HG03575 (cell line): ENCODE measurements around the gene SPNS2.

ENCODE experiments used
- ATAC-seq: cut with Tn5 transposase; IDR thresholded peaks from one replicate; pipeline ENCODE4 v1.9.1; 2021; ENCODE audit not compliant: unreplicated experiment, insufficient number of reproducible peaks, low FRiP score; ENCODE audit errors: extremely low read depth

The SPNS2 gene

DNA sequence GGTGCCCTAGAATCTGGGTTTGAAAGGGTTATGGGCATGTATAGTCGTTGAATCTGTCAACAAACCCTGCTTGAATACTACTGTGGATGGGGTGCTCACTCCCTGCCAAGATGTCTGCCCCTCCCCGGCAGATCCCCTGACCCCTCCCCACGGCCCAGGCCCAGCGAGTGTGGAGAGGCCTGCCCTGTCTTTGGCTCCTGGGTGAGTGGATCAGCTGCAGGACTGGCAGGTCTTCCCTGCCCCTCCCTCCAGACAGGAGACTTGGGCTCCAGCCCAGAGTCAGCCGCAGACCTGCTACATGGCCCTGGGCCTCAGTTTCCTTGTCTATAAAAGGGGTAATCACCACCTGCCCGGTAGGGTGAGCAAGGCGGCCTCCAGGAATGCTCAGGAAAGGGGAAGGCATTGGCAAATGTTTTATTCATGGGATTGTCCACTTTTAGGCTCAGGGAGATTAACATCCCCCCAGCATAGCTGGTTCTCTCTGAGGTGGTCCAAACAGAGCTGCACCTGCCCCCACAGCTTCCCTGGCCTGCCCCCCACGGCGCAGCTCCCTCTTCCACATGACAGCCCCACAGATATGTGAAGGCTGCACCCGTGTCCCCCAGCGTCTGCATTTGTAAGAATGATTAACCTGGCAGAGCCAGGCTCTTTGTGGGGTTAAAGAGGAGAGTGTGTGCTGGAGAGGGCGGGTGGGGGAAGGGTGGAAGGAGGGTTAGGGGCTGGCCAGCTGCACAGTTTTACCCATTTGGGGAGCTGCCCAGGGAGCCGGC, 18.5 kb upstream of the SPNS2 start:
- no peak for ATAC-seq

DNA sequence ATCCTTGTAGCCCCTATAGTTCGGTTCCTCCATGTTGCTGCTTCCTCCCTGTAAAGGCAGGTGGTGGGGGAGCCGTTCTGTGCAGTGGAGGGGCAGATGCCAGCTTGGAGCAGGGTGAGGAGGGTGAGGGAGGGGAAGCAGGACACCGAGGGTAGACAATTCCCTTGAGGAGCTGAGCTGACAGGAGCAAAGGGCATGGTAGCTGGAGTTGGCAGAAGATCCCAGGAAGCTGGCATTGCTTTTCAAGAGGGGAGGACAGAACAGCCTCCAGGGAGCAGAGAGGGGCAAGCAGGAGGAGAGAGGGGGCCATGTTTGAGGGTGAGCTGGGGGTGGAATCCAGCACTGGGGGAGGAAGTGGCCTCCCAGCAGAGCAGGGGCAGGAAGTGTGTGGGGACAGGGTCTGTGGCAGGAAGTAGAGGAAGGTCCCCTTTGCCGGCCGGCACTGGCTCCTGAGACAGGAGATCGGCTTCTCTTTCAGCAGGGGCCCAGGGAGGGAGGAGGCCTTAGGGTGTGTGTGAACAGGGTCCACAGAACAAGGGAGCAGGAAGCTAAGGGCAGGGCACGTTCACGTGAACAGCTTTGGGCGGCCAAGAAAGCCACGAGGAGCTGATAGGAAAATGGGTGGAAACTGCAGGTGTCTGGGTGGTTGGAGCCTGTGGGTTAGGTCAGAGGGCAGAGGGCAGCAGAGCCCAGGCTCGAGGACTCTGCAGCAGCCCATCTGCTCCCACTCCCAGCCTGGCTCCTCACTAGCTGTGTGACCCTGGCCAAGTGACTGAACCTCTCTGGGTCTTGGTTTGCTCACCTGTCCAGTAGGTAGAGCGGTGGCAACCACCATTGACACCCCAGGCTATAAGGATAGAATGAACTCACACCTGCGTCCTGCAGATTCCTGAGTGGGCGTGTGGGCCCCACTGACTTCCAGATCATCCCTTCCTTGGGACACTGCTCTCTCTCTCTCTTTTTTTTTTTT, 17.5 kb upstream of the SPNS2 start:
- no peak for ATAC-seq

DNA sequence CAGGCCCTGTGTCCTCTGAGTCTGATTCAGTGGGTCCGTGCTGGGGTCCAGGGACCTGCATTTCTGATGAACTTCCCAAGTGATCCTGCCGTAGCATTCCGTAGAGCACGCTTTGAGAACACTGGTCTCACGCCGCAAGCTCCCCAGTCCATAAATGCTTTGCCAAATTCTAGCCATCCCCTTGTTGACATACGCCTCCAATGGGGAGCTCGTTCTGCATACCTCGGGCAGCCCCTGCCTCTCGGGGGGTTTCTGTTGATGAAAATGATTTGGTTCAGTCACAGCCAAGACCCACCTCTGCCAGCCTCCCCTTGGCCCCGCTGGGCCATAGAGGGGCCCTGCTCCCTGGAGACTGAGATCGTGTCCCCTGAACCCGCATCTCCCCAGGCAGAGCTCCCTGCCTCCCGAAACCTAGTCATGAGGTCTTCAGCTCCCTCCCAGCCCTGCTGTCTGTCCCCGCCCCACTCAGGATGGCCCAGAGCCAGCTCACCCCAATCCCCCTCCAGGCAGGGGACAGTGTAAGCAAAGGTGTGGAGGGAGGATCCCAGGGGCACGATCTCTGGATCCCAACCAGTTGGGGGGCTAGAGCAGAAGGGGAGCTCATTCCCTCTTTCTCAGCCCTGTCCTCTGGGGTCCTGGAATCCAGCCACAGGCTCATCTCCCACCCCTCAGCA, 16.2 kb upstream of the SPNS2 start:
- ATAC-seq: no peak

DNA sequence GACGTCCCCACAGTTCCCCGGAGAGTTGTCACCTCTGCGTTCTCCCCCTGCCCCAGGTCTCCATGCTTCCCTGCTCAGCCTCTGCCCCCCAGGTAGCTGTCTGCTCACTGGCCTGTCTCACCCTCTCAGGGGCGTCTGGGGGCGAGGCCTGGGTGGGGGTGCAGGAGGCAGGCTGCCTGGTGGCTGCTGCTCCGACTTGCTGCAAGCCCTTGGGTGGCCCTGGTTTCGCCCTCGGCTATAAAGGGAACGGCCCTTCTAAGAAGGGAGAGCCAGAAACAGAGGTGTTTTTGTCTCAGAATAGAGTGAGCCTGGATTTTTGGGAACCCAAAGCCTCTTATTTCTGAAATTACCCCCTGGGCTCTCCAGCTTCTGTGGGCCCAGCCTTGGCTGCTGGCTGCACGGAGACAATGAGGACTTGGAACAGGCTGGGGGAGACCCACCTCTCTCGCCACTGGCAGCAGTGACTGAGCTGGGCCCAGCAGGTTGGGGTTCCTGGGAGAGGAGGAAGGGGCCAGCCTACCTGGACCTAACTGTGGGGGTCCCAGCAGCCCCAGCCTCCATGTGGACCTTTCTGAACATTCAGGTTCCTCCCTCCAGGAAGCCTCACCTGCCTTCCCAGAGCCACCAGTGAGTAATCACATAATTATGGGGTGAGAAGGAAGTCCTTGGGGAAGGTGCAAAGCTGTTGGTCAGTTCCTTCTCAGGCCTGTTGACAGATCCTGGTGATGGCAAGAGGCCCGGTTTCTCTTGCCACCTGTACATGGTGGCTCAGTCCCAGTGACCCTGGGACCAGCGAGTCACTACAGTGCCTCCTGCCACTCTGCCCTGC, 15.5 kb upstream of the SPNS2 start:
- ATAC-seq: no peak

DNA sequence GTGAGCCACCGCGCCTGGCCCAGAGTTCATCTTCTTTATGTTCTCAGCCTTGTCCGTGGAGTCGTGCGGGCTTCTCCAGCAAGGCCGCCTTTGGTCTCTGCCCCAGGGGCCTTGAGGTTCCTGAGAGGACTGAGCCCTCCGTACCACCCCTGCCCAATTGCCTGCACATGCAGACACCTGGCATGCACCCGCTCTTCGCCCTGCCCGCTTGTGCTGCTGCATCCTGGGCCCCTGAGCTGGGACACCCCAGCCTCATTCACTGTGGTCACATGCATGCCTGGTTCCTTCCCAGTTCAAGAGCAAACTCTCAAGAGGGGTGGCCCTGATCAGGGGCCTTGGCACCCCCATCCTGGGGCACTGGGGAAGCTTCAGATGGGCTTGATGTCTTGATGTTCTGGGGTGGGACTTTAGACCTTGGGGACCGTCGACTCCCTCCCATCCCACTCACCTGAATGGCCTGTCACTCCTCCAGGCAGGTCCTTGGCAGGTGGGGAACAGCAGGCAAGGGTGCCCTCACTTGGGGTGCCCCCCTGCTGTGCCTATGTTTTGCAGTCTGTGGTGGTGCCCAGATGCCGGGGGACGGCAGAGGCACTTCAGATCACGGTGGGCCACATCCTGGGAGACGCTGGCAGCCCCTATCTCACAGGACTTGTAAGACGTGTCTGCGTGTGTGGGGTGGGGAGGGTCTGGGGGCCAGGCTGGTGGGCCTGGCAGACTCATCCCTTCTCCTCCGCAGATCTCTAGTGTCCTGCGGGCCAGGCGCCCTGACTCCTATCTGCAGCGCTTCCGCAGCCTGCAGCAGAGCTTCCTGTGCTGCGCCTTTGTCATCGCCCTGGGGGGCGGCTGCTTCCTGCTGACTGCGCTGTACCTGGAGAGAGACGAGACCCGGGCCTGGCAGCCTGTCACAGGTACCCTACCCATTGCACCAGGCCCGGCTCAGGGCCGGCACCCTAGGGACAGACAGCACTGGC, 12.7 kb upstream of the SPNS2 start:
- no peak for ATAC-seq

DNA sequence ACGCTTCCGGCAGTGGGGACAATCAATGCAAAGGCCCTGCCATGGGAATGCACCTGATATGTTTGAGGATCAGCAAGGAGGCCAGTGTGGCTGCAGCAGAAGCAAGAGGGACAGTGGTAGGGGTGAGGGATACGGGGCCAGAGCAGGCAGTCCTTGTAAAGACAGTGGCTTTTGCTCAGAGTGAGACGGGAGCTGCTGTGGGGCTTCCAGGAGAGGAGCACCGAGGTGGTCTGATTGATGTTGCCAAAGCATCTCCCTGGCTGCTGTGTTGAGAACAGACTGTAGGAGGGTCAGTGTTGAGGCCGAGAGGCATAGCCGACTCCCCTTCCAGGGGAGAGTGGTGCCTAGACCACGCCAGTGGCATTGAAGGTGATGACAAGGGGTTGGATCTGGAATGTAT, 11.4 kb upstream of the SPNS2 start:
- no peak for ATAC-seq

DNA sequence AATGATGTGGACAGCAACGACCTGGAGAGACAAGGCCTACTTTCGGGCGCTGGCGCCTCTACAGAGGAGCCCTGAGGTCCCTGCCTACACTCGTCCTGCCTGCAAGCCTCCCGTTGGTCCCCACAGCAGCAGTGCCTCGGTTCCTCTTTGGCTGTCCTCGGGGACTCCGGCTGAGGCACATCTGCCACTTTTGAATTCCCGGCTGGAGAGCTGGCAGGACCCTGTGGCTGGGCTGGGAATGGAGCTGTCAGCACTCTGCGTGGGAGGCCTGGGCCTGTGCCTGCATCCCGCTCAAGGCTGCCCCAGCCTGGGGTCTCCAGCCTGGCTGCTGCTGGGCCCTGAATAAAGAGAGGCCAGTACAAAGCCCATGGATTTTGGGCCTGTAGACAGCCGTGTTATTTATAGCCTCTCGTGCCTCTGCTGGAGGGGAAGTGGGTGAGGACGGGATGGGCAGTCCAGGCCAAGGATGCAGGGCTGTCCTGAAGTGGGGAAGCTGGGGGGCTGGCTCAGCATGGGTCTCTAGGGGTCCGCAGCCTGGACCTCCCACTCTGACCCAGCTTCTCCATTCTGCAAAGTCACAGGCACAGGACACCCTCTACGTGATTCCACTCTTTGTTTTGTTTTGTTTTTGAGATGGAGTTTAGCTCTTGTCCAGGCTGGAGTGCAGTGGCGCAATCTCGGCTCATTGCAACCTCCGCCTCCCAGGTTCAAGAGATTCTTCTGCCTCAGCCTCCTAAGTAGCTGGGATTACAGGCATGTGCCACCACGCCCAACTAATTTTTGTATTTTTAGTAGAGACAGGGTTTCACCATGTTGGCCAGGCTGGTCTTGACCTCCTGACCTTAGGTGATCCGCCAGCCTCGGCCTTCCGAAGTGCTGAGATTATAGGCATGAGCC, 10.6 kb upstream of the SPNS2 start:
- no peak for ATAC-seq

DNA sequence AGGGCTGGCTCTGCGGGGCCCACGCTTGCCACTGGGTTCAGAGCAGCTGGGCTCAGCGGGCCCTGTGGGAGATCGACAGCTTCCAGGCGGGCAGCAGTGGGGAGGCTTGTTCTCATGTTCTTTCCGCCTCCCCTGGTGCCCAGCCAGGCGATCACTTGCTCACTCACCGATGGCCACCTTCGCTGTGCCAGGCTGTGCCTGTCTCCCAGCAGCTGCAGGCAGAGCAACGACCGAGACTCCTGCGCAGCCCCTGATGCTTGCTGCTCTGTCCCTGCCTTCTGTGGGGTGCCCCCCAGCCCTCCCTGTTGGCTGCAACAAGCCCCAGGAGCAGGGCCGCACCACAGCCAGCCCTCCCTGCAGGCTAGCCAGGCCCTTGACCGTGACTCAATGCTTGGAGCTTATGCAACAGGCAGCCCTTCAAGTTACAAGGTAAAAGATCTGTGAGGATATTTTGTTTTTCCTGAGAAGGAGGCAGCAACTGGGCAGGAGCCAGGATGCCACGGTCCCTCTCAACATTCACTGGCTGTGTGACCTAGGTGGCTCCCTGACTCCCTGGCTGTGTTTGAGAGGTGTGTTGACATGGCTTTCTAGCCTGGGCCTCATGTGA, 9.6 kb upstream of the SPNS2 start:
- no peak for ATAC-seq

DNA sequence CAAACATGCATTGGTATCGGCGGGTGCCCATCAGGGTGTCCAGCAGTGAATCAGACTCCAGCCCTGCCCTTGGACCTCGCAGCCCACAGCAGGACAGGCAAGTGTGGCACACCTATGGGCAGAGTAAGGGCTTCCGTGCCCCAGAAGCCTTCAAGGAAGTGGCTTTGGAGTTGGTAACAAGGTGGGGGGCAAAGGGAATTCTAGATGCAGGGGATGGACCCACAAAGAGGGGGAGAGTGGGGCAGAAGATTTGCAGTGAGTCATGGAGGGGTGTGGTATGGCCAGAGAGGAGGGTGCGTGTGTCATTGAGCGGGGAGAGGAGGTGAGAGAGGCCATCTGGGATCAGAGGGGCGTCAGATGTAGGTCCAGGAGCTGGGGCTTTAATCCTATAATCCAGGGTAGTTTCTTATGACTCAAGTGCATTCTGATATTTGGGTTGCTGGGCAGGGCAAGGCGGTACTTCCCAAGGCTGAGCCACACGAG, 8.5 kb upstream of the SPNS2 start:
- ATAC-seq: no peak

DNA sequence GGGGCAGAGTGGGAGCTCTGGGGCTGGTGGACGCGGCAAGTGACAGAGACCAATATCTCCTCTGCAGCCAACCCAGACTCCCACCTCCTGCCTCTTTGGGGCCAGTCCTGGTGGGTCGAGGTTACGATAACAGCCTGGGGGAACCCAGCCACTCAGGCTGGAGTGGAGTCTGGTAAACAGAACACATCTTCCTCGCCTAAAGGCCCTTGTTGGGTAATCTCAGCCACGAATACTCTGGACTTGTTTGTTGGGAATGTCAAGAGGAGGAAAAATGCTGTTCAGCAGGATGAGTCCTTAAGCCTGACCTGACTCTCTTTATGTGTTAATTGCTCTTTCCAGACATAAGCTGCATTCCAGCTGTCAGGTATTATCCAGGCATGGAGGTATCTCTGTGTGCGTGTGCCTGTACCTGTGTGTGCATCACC, 8.0 kb upstream of the SPNS2 start:
- ATAC-seq: no peak

DNA sequence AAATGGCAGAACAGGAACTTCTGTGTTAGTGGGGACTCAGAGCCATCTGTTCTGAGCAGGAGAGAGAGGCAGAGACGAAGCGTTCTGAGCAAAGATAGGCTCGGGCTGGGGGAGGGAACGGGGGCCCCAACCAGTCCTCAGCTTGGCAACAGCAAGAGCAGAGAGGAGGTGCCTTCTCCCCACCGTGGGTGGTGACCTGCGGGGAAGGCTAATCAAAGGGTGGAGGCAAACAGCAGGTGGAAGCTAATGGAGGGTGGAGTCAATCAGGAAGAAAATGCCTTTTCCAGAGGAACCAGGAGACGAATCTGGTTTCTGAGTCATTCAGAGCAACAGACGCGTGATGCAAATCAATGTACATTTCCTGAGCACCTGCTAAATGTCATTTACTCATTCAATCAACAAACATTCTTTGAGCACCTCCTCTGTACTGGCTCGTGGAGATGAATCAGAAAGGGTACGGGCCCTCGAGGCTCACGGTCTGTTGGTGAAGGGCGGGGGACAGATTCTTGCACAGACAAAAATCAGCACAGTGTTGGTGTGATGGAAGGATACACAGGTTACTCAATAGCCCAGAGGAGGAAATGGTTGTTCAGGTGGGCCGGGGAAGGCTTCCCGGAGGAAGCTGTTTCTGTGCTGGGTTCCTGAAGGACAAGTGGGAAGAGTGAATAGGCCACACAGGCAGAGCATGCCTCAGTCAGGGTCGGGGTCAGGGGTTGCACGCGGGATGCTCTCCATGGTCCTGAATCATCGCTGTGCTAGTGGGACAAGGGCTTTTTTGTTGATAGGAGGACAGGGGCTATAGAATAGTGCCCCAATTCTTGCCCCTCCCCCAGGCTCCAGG, 5.7 kb upstream of the SPNS2 start:
- ATAC-seq: no peak

DNA sequence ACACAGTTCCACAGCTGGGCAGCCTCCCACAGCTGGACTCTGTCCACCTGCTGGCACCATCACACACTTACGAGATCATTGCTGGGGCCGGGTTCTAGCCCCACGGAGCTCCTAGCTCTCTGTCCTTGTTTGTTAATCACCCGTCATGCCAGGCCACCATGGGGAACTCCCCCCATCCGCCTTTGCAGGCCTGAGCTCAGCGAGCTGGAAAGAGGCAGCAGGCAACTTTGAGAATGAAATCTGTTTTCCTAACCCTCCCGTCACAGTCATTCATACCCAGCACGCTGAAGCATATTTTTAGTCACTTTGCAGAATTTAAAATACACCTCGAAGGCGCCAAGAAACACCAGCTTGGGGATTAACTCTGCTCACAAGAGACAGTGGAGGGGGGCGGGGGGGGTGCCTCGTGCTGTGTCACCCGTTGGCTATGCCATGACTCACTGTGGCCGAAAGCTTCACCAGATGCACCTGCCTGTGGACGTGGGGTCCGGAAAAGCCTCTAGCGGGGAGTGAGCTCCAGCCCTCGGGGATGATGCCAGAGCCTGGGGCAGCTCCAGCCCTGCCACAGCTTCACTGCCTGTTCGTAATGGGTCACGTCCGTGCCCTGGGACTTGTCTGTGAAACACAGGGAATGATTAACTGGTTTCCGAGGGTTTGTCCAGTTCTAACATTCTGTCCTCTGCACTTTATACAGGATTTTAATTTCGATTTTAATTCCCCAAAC, 1.4 kb upstream of the SPNS2 start:
- ATAC-seq: no peak

DNA sequence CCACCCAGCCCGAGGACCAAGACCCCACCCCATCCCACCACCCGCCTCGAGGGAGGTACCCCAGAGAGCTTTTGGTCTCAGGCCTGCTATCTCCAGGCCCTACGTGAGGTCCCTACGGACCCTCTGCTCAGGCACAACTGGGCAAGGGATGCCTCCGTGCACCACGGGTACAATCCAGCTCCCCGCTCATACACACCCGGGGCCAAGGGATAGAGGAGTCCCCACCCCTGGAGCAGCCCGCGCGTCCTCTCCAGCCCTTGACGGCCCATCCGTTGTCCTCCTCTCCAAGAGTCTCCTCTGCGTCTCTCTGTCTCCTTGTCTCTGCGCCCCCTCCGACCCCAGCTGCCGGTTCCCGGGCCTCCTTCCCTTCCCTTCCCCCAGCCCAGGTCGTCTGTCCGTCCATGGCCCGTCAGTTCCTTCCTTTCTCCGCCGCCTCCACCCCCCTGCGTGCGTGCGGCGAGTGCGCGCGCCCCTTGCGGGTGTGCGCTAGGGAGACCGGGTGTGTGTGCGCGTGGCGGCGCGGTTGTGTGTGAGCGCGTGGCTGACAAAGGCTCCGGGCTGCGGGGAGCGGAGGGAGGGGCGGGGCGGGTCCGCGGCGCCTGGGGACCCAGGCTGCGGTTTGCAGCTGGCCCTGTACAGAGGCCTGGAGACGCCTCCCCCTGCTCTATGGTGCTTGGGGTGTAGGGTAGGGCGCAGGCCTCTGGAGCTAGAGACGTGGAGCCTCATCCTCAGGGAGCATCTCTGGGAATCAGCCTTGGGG, 930 bp downstream of the SPNS2 start:
- ATAC-seq: no peak

DNA sequence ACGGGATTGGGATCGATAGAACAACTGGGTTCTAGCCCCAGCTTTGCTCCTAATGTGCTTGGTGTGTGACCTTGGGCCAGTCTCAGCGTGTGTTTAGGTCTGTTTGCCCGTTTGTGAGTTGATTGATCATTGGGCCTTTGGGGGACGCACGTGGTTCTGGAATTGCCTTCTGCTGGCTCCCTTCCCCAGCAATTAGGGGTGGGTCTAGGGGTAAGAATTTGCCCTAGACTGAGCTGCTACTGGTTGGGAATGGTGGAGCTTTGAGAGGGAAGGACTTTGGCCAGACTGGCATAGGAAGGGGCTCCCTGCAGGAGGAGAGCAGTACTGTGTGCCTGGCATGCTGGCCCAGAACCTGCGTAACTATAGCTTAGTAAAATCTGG, 1.5 kb downstream of the SPNS2 start:
- no peak for ATAC-seq
